ENCODE data around the gene PDSS2.

- TF ChIP-seq CTCF (optimal IDR thresholded peaks at IDR 0.05 in 1 of 3, IDR thresholded peaks at IDR 0.05 in 1 of 3, conservative IDR thresholded peaks at IDR 0.05 in 1 of 3; ENCODE audit: extremely low read depth in 1 of 3, insufficient read depth in 2 of 3, low read length in 3 of 3) (no peak), EZH2 (IDR thresholded peaks at IDR 0.05; ENCODE audit: low read length) (no peak)
These were observed 105.5 kb downstream of the PDSS2 start for GRCh38 chr6:107353773-107354382.

Measured in keratinocyte (primary cell).